D341Med (cell line): Measurements from ENCODE around the gene SUPT5H.
"Not testable (repeated sequence)": the region's sequence is repeated elsewhere in the genome, so short reads cannot be mapped to it uniquely, and the experiment has no call there.

Source experiments
- DNase-seq: peaks from one replicate; pipeline ENCODE4 v3.0.0; 2012; ENCODE audit warnings: low spot score

The SUPT5H gene

DNA sequence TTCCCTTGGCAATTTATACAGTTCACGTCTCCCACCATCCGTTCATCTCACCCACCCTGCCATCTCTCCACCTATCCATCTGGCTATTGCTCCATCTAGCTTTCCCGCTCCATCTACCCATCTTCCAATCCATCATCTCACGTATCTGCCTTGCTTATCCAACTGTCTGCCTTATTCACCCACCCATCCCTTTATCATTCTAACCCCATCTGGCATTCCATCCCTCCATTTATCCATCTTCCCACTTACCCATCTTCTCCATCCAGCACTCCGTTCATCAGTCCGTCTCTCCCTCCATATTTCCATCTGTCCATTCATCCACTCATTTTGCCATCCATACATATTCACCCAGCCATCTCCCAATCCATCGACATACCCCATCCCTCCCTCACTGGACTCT, 19.6 kb upstream of the SUPT5H start:
- DNase-seq, result no peak

DNA sequence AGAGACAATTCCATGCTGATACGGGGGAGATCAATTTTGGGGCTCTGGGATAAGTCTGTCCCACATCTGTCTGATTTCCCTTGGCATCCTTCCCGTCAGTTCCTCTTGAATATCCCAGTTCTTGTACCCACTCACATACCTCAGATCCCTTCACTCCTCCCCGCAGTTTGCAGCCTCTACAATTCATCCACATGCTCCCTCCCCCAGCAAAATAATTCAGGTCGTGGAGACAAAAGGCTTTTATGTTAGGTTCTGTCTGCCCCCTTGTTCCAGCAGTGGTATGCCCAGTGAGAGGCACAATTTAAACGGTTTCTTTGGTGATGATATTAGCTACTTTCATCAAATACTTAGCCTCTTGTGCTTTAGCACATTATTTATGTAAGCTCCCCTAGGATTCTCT, 19.2 kb upstream of the SUPT5H start:
- no peak for DNase-seq

DNA sequence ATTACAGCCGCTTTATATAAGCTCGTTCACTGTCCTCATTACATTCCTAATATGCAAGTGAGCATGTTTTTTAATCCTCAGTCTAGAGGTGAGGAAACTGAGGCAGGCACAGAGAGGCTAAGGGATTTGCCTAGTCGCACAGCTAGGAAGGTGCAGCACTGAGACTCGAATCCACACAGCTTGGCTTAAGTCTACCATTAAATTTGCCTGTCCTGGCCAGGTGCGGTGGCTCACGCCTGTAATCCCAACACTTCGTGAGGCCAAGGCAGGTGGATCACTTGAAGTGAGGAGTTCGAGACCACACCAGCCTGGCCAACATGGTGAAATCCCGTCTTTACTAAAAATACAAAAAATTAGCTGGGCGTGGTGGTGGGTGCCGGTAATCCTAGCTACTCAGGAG, 17.7 kb upstream of the SUPT5H start:
- no peak for DNase-seq

DNA sequence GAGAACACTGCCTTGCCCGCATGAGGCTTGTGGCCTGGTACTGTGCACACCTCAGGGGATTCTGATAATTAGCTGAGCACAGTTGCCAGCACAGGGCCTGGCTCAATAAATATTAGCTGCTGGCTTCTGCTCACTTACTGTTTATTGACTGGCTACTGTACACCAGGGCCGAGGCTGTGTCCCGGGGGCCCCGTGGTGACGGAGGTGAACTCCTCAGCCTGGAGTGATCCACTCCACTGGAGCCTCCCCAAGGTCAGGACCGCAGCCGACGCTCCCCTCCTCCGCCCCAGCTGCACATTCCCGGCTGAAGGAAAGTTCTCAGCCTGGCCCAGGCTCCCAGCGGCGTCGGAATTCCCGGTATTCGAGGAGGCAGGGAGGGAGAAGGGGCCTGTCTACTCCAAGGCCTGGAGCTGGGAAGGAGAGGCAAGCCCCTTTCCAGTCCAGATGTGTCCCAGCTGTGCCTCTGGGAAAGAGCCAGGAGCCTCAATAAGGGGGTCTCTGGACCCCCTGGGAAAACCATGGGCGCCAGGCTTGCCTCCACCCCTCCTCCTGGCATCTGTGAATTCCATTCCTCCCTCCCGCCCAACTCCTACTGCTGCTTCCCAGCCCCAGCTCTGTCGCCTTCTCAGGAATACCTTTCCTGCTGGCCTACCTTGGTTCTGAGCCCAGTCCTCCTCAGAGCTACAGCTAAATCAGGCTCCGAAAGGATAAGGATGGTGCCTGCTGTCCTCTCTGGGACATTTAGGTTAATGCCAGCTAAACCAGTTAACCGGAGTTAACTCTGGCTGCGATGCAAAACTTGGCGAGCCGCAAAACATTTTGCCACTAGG, 16.9 kb upstream of the SUPT5H start:
- peak; percentile 51 for DNase-seq

DNA sequence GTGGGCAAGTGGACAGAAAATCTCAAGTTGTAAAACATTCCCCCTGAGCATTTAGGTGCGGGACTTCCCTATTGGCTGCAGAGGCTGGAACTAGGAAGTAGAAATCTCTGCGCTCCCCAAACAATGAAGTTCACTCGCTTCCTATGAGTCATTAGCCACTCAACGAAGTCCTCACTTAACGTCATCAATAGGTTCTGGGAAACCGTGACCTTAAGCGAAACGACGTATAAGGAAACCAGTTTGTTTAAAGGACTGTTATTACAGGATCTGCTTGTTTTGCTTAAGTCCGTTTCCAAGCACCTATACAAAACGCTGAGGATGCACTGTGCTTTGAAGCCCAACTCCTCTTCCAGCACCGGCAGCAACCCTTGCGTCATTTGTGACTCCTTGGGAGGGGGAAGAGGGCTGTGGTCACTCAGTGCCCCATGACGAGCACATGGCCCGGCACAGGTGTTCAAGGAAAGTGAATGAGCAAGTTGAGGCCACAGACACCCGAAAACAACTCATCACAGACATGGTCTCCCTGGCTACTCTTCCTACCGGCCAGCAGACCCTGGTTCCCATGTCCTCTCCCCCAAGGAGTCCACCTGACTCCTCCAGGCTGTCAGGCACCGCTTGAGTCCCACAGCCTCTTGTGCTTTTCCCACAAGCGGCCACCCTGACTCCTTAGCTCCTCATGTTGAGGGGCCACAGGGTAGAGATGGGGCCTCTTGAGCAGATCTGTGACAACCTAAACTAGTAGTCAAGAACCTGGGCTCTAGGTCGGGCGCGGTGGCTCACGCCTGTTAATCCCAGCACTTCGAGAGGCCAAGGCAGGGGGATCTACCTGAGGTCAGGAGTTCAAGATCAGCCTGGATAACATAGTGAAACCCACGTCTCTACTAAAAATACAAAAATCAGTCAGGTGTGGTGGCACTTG, 14.4 kb upstream of the SUPT5H start:
- DNase-seq, result no peak

DNA sequence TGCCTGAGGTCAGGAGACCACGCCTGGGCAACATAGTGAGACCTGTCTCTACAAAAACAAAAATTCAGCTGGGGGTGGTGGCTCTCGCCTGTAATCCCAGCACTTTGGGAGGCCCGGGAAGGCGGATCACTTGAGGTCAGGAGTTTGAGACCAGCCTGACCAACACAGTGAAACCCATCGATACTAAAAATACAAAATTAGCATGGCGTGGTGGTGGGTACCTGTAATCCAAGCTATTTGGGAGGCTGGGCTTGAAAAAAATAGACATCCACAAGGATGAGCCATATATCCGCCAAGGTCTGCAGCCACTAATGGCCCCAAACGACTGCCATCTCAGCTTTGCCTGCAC, 12.7 kb upstream of the SUPT5H start:
- no peak for DNase-seq

DNA sequence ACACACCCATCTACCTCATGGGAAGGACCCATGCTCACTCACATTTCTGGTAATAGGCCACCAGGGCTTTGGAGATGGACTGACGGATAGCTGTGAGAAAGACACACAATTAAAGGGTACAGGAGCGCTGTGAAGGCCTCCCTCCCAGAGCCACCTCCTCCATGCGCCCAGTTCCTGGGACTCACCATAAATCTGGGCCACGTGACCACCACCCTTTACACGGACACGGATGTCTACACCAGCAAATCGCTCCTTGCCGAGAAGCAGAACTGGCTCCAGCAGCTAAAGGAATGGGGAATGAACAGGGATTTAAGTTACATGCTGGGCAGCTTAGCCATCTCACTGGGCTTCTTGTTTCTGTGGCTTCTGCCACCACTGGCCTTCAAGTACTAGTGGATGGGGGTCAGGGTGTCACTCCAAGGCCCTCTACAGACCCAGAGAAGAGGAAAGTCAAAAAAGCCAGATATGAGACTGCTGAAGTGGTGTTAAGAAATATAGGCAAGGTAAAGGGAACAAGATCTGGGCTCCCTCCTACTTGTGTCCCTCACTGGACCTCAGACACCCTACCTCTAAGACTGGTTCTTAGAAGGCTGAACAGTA, 11.8 kb upstream of the SUPT5H start:
- DNase-seq, result no peak

DNA sequence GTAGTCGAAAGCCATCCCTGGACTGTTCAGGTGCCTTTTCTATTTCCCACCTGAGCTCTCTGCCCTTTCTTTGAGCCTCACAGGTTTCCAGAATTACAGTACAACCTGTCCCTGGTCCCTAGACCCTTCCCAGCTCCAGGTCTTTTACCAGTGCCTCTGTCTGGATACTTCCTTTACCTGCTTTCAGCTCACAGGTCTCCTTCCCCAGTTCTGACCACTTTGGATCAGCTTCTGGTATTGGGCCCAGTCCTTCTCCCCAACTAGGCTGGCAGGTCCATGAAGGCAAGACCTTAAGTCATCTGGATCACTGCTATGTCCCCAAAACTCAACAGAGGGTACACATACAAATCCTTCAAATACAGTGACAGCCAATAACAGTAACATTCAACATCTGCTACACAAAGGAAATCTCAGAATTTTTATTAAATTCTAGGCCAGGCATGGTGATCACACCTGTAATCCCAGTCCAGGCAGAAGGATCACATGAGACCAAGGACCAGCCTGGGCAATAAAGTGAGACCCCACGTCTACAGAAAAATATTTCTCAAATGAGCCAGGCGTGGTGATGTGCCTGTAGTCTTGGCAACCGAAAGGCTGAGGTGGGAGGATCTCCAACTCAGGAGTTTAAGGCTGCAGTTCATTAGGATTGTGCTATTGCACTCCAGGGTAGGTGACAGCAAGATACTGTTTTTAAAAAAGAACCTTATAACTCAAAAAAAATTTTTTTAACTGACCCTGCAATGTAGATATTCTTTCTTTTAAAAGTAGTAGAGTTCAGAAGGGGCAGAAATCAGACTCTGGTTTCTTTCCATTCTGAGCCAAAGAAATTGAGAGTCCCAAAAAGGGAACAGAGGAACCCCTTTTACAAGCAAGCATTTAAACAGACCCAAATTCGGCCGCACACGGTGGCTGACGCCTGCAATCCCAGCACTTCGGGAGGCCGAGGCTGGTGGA, 11.0 kb upstream of the SUPT5H start:
- no peak for DNase-seq

DNA sequence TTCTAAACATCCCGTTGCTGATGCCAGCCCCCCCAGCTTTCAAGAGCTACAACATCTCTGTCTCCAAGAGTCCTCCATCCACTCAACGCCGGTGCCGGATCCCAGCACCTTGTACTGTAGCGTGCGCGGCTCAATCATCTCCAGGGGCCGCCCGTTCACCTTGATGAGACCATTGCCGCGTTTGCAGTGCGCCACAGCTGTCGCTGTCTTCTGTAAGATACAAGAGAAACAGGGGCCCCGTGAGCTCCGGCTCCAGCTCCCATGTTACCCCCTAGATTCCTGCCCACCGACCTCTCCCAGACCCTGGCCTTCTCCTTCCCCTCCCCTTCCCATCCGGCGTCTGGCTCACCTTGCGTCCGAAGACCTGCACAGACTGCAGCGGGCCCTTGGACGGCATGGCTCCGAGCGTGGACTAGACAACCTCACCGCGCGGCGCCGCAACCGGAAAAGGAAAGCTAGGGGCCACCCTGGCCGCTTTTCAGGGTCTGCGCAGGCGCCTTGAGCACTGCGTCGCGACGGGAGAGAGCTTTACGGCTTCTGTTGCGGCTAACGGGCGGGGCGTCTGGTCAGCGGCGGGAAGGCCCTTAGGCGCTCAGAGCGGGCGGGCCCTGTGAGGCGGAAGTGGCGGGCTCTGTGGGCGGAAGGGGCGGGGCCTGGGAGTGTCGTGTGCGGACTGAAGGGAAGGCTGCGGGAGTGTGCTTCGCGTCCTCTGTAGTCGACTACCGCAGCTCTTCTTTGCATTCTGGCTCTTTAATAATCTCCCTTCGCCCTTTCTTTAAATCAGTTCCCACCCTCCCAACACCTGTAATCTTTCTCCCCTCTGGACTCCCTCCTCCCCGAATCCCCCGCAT, 9.7 kb upstream of the SUPT5H start, which contains the start of gene RPS16:
TSS of gene RPS16 (minus strand) at position 451 of the 851 bp plus-strand sequence. CDS start at position 397, 54 bp downstream.
- DNase-seq, result peak; percentile 97

DNA sequence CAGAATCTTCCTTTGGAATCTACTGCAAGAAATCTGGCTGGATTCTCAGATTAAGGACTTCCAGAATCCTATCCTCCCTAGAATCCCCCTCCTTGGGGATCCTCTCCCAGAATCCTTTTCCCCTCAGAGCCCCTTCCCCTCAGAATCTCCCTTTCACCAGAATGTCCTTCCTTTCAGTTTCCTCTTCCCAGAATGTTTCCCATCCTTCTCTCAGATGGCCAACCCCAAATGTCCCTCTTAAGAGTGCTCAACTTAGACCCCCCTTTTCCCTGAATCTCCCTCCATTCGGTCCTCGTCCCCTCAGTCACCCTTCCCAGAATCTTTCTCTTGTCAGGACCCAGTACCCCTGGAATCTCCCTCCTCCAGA, 9.0 kb upstream of the SUPT5H start:
- DNase-seq, result no peak

DNA sequence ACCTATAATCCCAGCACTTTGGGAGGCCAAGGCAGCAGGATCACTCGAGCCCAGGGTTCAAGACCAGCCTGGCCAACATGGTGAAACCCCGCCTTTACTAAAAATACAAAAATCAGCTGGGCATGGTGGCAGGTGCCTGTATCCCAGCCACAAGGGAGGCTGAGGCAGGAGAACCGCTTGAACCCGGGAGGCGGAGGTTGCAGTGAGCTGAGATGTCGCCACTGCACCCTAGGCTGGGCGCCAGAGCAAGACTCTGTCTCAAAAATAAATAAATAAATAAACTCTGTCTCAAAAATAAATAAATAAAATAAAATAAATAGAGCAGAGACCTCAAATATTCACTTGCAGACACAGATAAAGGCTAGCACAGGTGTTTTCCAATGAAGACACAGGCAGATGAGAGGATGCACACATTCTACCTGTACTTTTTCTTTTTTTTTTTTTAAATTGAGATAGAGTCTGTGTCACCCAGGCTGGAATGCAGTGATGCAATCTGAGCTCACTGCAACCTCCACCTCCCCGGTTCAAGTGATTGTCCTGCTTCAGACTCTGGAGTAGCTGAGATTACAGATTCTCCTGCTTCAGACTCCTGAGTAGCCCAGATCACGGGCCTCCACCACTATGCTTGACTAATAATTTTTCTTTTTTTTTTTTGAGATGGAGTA, 7.0 kb upstream of the SUPT5H start:
- DNase-seq, result no peak

DNA sequence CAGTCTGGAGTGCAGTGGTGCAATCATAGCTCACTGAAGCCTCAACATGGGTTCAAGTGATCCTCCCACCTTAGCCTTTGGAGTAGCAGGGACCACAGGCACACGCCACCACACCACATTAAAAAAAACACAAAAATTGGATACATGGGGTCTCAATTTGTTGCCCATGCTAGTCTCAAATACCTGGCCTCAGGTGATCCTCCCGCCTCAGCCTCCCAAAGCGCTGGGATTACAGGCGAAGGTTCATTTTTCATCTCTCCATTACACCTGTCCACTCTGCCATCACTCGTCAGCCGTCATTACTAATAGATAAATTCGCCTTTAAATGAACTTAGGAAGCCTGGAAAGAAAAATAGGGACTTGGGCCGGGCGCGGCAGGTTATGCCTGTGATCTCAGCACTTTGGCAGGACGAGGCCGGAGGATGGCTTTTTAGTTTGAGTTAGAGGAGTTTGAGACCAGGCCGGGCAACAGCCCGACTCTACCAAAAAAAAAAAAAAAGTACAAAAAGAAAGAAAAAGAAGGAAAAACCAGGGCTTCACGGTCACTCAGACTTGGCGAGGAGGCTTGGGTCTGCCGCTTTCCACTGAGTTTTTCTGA, 685 bp upstream of the SUPT5H start:
- no peak for DNase-seq

DNA sequence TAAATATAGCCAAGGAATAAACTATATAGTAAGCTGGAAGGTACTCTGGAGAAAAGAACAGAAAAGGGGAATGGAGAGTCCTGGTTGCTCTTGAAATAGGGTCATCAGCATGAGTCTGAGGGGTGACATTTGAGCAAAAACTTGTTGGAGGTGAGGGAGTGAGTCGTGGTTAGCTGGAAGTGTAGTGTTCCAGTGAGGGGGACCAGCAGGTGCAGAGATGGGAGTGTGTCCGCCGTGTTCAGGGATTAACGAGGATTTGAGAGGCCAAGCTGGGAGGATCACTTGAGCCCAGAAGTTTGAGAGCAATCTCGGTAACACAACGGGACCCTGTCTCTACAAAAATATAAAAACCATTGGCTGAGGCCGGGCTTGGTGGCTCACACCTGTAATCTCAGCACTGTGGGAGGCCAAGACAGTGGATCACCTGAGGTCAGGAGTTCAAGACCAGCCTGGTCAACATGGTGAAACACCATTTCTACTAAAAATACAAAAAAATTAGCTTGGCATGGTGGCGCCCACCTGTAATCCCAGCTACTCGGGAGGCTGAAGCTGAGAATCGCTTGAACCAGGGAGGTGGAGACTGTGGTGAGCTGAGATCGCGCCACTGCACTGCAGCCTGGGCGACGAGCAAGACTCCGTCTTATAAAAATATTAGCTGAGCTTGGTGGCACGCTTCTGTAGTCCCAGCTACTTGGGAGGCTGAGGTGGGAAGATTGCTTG, 1.1 kb downstream of the SUPT5H start:
- DNase-seq, result no peak

DNA sequence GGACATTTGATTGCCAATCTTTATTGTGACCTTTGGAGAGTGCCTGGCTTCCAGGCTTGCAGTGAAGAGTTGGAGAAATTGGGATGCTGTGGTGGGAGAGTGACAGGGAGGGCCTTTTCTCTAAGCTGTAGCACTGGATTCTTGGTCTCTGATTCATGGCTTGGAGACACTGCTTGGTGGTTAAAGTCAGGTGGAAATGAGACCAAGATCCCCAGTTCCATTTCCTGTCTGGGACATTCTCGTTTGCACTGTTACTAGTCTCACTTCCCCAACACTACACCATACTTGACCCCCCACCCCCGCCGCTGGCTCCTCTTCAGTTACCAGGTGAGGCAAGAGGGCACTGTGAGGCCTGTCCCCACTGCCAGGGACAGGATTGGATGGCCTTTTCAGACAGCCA, 2.9 kb downstream of the SUPT5H start:
- DNase-seq, result no peak

DNA sequence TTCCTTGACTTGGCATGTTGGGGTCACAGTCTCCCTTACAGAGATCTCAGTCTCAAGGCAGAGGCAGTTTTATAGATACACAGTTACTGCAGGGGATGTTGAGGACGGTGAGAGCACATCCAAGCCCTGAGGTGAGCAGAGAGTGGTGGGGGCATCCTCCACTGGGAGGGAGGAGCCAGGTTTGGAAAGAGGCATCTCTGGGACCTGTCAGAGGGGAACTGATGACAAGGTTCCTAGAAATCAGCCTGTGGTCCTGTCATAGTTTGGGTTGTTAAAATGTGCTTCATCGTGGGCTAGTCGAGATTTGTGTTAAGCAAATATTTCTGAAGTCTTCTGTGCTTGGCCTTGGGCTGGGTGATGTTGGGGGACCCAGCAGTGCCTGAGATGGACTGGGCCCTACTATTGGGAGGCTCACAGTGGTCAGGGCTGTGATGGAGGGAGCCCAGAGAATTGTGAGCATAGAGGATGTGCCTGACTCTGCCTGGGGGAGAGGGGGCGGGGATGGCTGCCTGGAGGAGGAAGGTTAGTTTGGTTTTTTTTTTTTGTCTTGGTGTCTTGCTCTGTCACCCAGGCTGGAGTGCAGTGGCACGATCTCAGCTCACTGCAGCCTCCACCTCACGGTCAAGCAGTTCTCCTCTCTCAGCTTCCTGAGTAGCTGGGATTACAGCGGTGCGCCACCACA, 3.9 kb downstream of the SUPT5H start:
- DNase-seq, result no peak

DNA sequence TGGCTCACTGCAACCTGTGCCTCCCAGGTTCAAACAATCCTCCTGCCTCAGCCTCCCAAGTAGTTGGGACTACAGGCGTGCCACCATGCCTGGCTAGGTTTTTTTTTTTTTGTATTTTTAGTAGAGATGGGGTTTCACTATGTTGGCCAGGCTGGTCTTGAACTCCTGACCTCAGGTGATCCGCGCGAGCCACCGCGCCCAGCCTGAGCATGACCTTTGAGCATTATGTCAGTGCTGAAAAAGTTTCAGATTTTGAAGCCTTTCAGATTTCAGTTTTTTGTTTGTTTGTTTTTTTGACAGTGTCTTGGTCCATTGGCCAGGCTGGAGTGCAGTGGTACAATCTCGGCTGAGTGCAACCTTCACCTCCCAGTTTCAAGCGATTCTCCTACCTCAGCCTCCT, 5.9 kb downstream of the SUPT5H start:
- DNase-seq, result not testable (repeated sequence)

DNA sequence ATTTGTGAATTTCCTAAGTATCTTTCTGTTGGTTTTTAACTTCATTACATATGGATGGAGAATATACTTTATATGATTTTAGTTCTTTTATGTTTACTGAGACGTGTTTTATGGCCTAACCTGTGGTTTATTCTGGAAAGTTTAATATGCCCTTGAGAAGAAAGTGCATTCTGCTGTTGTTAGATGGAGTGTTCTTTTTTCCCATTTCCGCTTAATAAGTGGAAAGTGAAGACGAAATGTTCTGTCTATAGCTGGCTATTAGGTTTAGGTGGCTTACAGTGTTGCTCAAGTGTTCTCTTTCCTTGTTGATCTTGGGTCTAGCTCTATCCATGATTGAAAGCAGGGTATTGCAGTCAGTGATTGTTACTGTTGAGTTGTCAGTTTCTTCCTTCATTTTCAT, 18.0 kb downstream of the SUPT5H start:
- no peak for DNase-seq

DNA sequence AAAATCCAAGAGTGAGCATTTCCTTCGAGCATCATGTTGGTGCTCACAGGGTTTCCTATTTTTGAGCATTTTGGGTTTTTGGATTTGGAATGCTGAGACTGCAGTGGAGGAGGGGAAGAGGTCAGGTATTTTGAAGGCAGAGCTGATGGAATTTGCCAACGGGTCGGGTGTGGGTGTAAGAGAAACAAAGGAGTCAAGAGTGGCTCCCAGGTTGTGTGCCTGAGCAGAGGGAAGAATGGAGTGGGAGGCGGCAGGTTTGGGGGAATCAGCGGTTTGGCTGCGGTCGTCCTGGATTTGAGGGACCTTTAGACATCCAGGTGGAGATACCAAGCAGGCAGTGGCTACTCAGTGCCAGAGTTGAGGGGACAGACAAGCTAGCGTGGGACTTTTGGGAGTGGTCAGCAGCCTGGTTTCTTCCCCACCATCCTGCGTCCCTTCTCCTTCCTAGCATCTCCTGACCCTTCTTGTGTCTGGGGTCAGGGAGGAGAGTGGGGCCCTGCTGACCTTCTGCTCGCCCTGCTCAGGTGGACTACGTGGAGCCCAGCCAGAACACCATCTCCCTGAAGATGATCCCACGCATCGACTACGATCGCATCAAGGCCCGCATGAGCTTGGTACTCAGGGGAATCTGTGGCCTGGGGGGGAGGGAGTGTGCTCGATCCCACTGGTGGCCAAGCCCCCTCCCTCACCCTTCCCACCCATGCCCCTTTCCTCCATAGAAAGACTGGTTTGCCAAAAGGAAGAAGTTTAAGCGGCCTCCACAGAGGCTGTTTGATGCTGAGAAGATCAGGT, 20.8 kb downstream of the SUPT5H start:
- no peak for DNase-seq
